COR-L47 (cell line): ENCODE measurements around the gene CLIC5.

Experiments
- DNase-seq: peaks from one replicate; lab custom pipeline; 2025; lab: John Stamatoyannopoulos, UW

CLIC5 gene

DNA sequence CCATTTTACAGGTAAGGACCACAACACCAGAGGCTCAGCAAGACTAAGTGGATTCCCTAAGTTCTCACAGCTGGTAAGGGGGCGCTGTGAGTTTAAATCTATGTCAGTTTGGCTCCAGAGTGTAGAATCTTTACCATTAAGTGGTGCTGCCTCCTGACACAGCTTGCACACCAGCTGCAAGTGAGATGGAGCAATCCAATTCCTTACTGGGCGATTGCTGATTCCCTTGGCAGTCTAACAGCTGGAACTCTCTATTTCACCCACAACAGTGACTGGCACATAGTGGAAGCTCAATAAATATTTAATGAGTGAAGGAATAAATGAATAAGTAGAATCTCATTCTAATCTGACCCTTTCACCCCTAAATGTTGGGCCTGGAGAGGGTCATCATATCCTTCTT, 176.7 kb downstream of the CLIC5 start:
- no peak for DNase-seq

DNA sequence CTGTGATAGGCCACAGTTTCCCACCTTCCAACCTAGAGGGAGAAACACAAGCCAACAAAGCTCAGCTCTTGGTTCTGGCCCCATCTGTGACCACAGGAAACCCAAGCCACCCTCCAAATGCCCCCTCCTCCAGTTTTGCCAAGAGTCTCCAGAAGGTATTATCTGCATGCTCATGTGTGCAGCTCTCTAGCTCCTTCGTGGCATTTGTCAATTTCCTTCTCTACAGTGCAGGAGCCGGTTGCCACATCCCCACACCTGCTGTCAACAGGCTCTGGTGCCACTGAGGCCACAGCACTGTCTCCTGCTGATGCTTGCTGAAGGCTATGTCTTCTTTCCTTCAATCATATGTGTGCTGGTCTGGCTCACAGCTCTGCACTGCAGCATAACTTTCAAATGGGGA, 177.2 kb downstream of the CLIC5 start:
- no peak for DNase-seq

DNA sequence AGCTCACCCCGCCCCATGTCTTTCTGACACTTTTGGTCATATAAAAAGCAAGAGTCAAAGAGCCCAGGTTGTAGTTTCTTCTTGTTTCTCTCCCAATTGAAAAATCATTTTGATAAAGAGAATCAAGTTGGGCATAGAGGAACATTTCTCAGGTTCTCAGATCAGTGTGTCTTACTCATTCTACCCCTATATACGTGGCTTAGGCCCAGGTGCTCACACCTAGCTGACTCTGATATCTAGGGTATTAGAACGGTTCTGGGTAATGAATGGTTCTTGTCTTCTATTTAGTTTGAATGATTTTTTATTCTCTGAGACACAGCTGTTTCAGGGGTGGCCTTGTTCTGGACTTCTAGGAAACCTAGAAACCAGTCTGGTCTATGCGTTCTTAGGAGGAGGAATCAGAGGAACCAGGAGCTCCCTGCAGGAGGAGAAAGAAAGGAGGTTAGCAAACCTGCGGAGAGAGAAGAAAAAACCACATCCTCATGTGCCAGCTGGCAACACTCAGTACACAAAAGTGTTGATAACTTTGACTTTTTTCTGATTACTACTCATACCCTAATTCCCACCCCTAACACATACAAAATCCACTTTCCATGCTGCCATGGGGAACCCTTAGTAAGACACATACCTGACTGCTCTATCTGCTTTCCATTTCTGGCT, 178.0 kb downstream of the CLIC5 start:
- DNase-seq = no peak

DNA sequence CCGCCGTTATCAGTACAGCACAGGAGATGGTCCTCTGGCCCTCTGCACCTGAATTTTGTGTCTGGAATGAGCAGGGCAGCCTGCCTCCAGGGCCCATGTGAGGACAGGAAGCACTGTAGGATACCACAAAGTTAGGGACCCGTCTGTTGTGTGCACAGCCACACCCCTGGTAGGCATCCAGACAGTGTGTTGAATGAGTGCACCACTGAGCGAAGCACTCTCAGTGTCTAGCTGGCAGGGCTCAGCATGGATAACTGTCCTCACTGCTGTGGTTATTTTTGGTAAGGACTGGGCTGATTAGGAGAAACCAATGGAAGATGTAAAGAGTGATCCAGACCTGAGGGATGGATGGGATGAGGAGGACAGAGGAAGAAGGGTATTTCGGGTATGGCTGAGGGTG, 178.7 kb downstream of the CLIC5 start:
- no peak for DNase-seq

DNA sequence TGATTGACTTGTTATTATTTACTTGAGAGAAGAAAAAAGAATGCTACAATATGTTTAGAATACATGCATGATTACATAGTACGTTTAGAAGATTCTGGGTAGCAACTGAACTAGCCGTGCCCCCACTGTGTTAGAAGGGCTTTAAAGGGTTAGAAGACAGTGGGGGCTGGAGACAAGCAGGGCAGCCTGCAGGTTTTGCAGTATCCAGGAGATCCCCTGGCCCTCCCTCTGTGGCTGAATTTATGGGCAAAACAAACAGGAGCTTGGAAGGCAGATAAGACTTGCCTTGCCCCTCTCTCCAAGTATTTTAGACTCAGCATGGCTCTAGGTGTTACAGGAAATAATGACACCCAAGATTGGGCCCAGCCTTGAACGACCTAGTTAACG, 179.2 kb downstream of the CLIC5 start:
- no peak for DNase-seq

DNA sequence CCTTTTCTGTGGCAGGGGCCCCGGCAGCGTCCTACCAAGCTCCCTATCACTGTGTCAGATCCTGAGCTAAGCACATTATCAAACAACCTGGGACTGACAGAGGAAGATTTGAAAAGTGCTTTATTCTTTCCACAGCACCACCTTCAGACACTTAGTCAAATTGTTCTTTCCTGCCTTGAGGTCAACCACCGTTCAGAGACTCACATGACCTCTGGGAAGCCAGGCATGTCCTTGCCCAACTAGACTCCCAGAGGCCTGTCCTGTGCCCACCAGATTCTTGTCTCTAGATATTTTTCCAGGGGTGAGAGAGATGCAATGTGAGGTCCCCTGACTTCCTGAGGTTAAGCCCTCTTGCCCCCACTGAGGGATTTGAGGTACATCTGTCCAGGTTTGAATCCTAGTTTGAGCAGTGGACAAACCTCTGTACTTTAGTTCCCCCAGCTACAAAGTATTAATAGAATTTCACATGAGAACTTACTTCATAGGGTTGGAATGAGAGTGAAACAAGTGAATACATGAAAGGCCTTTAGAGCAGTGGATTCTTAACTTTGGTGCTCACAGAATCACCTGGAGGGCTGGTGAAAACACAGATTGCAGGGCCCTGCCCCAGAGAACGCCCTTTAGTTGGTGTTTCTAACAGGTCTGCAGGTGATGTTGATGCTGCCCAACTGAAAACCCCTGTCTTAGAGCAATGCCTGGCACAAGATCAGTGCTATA, 179.8 kb downstream of the CLIC5 start:
- DNase-seq = no peak

DNA sequence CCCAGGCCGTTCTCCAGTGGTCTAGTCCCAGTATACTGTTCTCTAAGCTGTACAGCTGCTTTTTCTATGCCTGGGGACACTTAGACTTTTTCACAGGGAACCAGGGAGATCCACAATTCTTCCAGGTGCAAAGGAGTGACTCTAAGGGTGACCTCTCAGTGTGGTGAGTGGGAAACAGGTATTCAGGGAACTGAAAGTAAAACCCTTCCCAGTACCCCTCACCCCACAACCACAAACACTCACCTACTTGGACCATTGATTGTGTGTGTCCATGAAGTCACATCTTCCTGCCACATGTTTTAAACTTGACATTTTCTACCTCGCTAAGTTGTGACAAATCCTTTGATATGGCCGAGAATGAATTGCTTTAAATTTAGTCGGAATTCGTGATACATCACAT, 183.6 kb downstream of the CLIC5 start:
- DNase-seq = no peak
